A673 (cell line): ENCODE data around the gene ULK1.

Source experiments
- CTCF ChIP-seq: fragments of 300-800, 200-600 bp; sonication (generic); conservative IDR thresholded peaks from 2 replicates; pipeline ENCODE4 v1.5.1; 2017; ENCODE audit warnings: low read depth, mild to moderate bottlenecking, antibody characterized with exemption, low read length, moderate library complexity, mixed read lengths
- EZH2 ChIP-seq: fragments of 200-600 bp; sonication (generic); IDR thresholded peaks from 2 replicates; pipeline ENCODE4 v1.6.1; 2017; ENCODE audit warnings: borderline replicate concordance, low read depth, mild to moderate bottlenecking, mixed read lengths, antibody characterized with exemption, low read length; ENCODE audit not compliant: poor library complexity, severe bottlenecking

GRCh38 chr12:131863711-131864396 is 30.6 kb upstream of the ULK1 start:
- TF ChIP-seq CTCF: no peak
- TF ChIP-seq EZH2: no peak
